ENCODE results near the gene PARP8.

Gene PARP8

GRCh38 chr5:50716134-50716533, 49.7 kb downstream of the PARP8 start:
- no peak for TF ChIP-seq CTCF (conservative IDR thresholded peaks at IDR 0.05; ENCODE audit: low read depth, low read length)
- H3K4me3 ChIP-seq (ENCODE audit: low read depth, low read length): no peak overlapping the region
- DNase-seq (ENCODE audit: low read depth): no peak

GRCh38 chr5:50717651-50718050, 51.2 kb downstream of the PARP8 start:
- no peak overlapping the region for H3K4me3 ChIP-seq (ENCODE audit: low read depth, low read length)
- TF ChIP-seq CTCF (conservative IDR thresholded peaks at IDR 0.05; ENCODE audit: low read depth, low read length): no peak
- DNase-seq (ENCODE audit: low read depth): no peak

GRCh38 chr5:50720061-50720710, 53.7 kb downstream of the PARP8 start:
- H3K4me3 ChIP-seq (ENCODE audit: low read depth, low read length): no peak overlapping the region
- DNase-seq (ENCODE audit: low read depth): no peak
- no peak for TF ChIP-seq CTCF (conservative IDR thresholded peaks at IDR 0.05; ENCODE audit: low read depth, low read length)

- no peak overlapping the region for H3K4me3 ChIP-seq (ENCODE audit: low read depth, low read length)
- TF ChIP-seq CTCF (conservative IDR thresholded peaks at IDR 0.05; ENCODE audit: low read depth, low read length): no peak
- DNase-seq (ENCODE audit: low read depth): no peak
Measured at GRCh38 chr5:50722223-50722622, 55.8 kb downstream of the PARP8 start.

- H3K4me3 ChIP-seq (ENCODE audit: low read depth, low read length): no peak overlapping the region
- DNase-seq (ENCODE audit: low read depth): no peak
- no peak for TF ChIP-seq CTCF (conservative IDR thresholded peaks at IDR 0.05; ENCODE audit: low read depth, low read length)
Measured at GRCh38 chr5:50724262-50724661, 57.8 kb downstream of the PARP8 start.

GRCh38 chr5:50725800-50726474, 59.5 kb downstream of the PARP8 start:
- H3K4me3 ChIP-seq (ENCODE audit: low read depth, low read length): no peak overlapping the region

More at GRCh38 chr5:50725800-50726474, 59.5 kb downstream of the PARP8 start:
- DNase-seq (ENCODE audit: low read depth): no peak
- no peak for TF ChIP-seq CTCF (conservative IDR thresholded peaks at IDR 0.05; ENCODE audit: low read depth, low read length)
